Smooth muscle cell (in vitro differentiated cells): ENCODE data around the gene DBH. TPM values are rescaled to one million over a fixed set of nuclear protein-coding genes. Genes with fewer than 3 reads are reported as not detected.

Experiments
- DNase-seq: peaks from one replicate; lab custom pipeline; 2025; ENCODE audit not compliant: unreplicated experiment; lab: John Stamatoyannopoulos, UW
- H2AFZ ChIP-seq: fragments of 200-600 bp; sonication (generic); 2 replicates; pipeline ENCODE4 v1.6.0; 2016; ENCODE audit warnings: antibody characterized with exemption, low read depth, mild to moderate bottlenecking
- H3F3A ChIP-seq: fragments of 200-600 bp; sonication (generic); 2 replicates; pipeline ENCODE4 v1.6.0; 2017; ENCODE audit warnings: antibody characterized with exemption, low read depth
- H3K27ac ChIP-seq: fragments of 200-600 bp; sonication (generic); 2 replicates; pipeline ENCODE4 v1.5.1; 2016; ENCODE audit warnings: low read depth, mild to moderate bottlenecking
- H3K27me3 ChIP-seq: fragments of 200-600 bp; sonication (generic); 2 replicates; pipeline ENCODE4 v1.6.1; 2016; ENCODE audit warnings: low read depth, mild to moderate bottlenecking
- H3K36me3 ChIP-seq: fragments of 200-600 bp; sonication (generic); 2 replicates; pipeline ENCODE4 v1.5.1; 2016; ENCODE audit warnings: low read depth
- H3K4me1 ChIP-seq: fragments of 200-600 bp; sonication (generic); 2 replicates; pipeline ENCODE4 v1.5.1; 2016; ENCODE audit warnings: low read depth
- H3K4me2 ChIP-seq: fragments of 200-600 bp; sonication (generic); 2 replicates; pipeline ENCODE4 v1.6.0; 2016; ENCODE audit warnings: mild to moderate bottlenecking
- H3K4me3 ChIP-seq: fragments of 200-600 bp; sonication (generic); 2 replicates; pipeline ENCODE4 v1.5.1; 2016; ENCODE audit warnings: mild to moderate bottlenecking
- H3K79me2 ChIP-seq: fragments of 200-600 bp; sonication (generic); 2 replicates; pipeline ENCODE4 v1.6.0; 2016; ENCODE audit warnings: low read depth, mild to moderate bottlenecking
- H3K9ac ChIP-seq: fragments of 200-600 bp; sonication (generic); 2 replicates; pipeline ENCODE4 v1.6.0; 2016; ENCODE audit warnings: low read depth
- H3K9me3 ChIP-seq: fragments of 200-600 bp; sonication (generic); replicated peaks from 2 replicates; pipeline ENCODE4 v1.5.1; 2016; ENCODE audit warnings: low read depth
- H4K20me1 ChIP-seq: fragments of 200-600 bp; sonication (generic); 2 replicates; pipeline ENCODE4 v1.6.0; 2016; ENCODE audit warnings: low read depth
- CTCF ChIP-seq: fragments of 200-600 bp; sonication (generic); IDR thresholded peaks from 2 replicates; pipeline ENCODE4 v1.5.1; 2017; ENCODE audit warnings: borderline replicate concordance, mild to moderate bottlenecking, antibody characterized with exemption; ENCODE audit not compliant: insufficient read depth, poor library complexity, severe bottlenecking
- WGBS: methylation state at CpG from one replicate; pipeline ENCODE4 v1.1.7; 2016; ENCODE audit warnings: low lambda C conversion rate; 5-methylcytosine and 5-hydroxymethylcytosine counted together
- polyA plus RNA-seq: library from polyadenylated mRNA; unstranded; fragments of >200 nt; fragmentation: Nextera tagmentation; extraction: Ambion mirVana; gene quantifications from 2 replicates; pipeline ENCODE4 v1.2.1, GENCODE V29; 2016
- total RNA-seq: library from RNA; depleted of rRNA; stranded (reverse); fragments of >200 nt; gene quantifications from 2 replicates; pipeline ENCODE4 v1.2.3, GENCODE V29; 2014

DBH gene
- total and polyA plus RNA-seq, 2 experiments from 2014 or later: 0.22 TPM; not detected in 1

- no peak overlapping the region for H3K27ac ChIP-seq
- H3K4me1 ChIP-seq: no peaks in the 10 kb centered on the region
- no peak overlapping the region for H3K9ac ChIP-seq
- no peaks in the 10 kb centered on the region for H3K9me3 ChIP-seq
- no peaks in the 10 kb centered on the region for H3F3A ChIP-seq
- TF ChIP-seq CTCF: no peak
- no peaks in the 10 kb centered on the region for H4K20me1 ChIP-seq
- 89% methylated on average over 5 of the region's 5 CpGs for WGBS
- H3K79me2 ChIP-seq: no peaks in the 10 kb centered on the region
- H2AFZ ChIP-seq: no peak overlapping the region
- peaks cover 32% of the 10 kb centered on the region for H3K27me3 ChIP-seq
- no peak overlapping the region for H3K4me3 ChIP-seq
- no peak overlapping the region for H3K4me2 ChIP-seq
- no peaks in the 10 kb centered on the region for H3K36me3 ChIP-seq
- DNase-seq: no peak
Measured at GRCh38 chr9:133610845-133611244, 25.3 kb upstream of the DBH start.

- Histone ChIP-seq H3K36me3 (no peaks in the 10 kb centered on the region), H4K20me1 (no peaks in the 10 kb centered on the region), H3K4me1 (no peaks in the 10 kb centered on the region), H3K4me3 (no peak overlapping the region), H3K9me3 (no peaks in the 10 kb centered on the region), H2AFZ (no peak overlapping the region), H3K27ac (no peak overlapping the region), H3K27me3 (peaks cover 32% of the 10 kb centered on the region), H3K4me2 (no peak overlapping the region), H3F3A (no peaks in the 10 kb centered on the region), H3K9ac (no peak overlapping the region), H3K79me2 (no peaks in the 10 kb centered on the region)
- WGBS: 86% methylated on average over 9 of the region's 9 CpGs
- no peak for TF ChIP-seq CTCF
- no peak for DNase-seq
Measured at GRCh38 chr9:133612051-133612450, 24.1 kb upstream of the DBH start.

GRCh38 chr9:133612816-133613215, 23.3 kb upstream of the DBH start:
- Histone ChIP-seq H3K79me2 (no peaks in the 10 kb centered on the region), H3K4me3 (no peak overlapping the region), H3F3A (no peaks in the 10 kb centered on the region), H3K27me3 (peaks cover 32% of the 10 kb centered on the region), H3K36me3 (no peaks in the 10 kb centered on the region), H4K20me1 (no peaks in the 10 kb centered on the region), H2AFZ (no peak overlapping the region), H3K9me3 (no peaks in the 10 kb centered on the region), H3K27ac (no peak overlapping the region), H3K4me2 (no peak overlapping the region), H3K9ac (no peak overlapping the region), H3K4me1 (no peaks in the 10 kb centered on the region)
- no peak for DNase-seq
- 85% methylated on average over 8 of the region's 8 CpGs for WGBS
- no peak for TF ChIP-seq CTCF

GRCh38 chr9:133613432-133613831, 22.7 kb upstream of the DBH start:
- no peak overlapping the region for H3K4me3 ChIP-seq
- H3K36me3 ChIP-seq: no peaks in the 10 kb centered on the region
- H2AFZ ChIP-seq: no peak overlapping the region
- no peak for TF ChIP-seq CTCF
- H3K4me1 ChIP-seq: no peaks in the 10 kb centered on the region
- H3K9ac ChIP-seq: no peak overlapping the region
- no peak overlapping the region for H3K27ac ChIP-seq
- peaks cover 31% of the 10 kb centered on the region for H3K27me3 ChIP-seq
- no peak for DNase-seq
- H3K79me2 ChIP-seq: no peaks in the 10 kb centered on the region
- no peaks in the 10 kb centered on the region for H3F3A ChIP-seq
- H3K4me2 ChIP-seq: no peak overlapping the region
- no peaks in the 10 kb centered on the region for H4K20me1 ChIP-seq
- H3K9me3 ChIP-seq: no peaks in the 10 kb centered on the region
- WGBS: 90% methylated on average over 16 of the region's 16 CpGs
